MCF 10A (cell line): ENCODE measurements around the gene LRRFIP2. TPM values are rescaled to one million over a fixed set of nuclear protein-coding genes. Genes with fewer than 3 reads are reported as not detected.

Source experiments
- BruUV-seq: library from RNA; stranded (reverse); fragments of 400-500 nt; replicated peaks from 2 replicates; lab custom pipeline; 2021; lab: Mats Ljungman, UMichigan
- CTCF ChIA-PET: fragments of 300-600 bp; sonication (Branson Sonifier 250); formaldehyde crosslinking; extraction: SDS; loops from one replicate; lab custom pipeline; 2021; ENCODE audit warnings: antibody characterized with exemption, inconsistent platforms; lab: Yijun Ruan, JAX
- POLR2A ChIA-PET: fragments of 300-600, 350-650 bp; sonication (Branson Sonifier 250); formaldehyde crosslinking; extraction: SDS; loops from one replicate; lab custom pipeline; 2020; ENCODE audit warnings: antibody characterized with exemption, inconsistent platforms; lab: Yijun Ruan, JAX
- DNase-seq: peaks from one replicate; pipeline ENCODE4 v3.0.0-alpha.2; 2018; ENCODE audit not compliant: unreplicated experiment
- H3K27ac Mint-ChIP-seq: one replicate; pipeline ENCODE4 v1.8.0; 2022; ENCODE audit warnings: mild to moderate bottlenecking, low read depth, mixed read lengths; ENCODE audit not compliant: unreplicated experiment
- H3K27me3 Mint-ChIP-seq: one replicate; pipeline ENCODE4 v1.8.0; 2022; ENCODE audit warnings: mixed read lengths; ENCODE audit not compliant: insufficient read depth, unreplicated experiment
- H3K36me3 Mint-ChIP-seq: one replicate; pipeline ENCODE4 v1.8.0; 2022; ENCODE audit warnings: mild to moderate bottlenecking, moderate library complexity, mixed read lengths; ENCODE audit not compliant: insufficient read depth, unreplicated experiment
- H3K4me1 Mint-ChIP-seq: one replicate; pipeline ENCODE4 v1.8.0; 2022; ENCODE audit warnings: mixed read lengths; ENCODE audit not compliant: insufficient read depth, unreplicated experiment
- H3K4me3 Mint-ChIP-seq: one replicate; pipeline ENCODE4 v1.8.0; 2022; ENCODE audit warnings: mild to moderate bottlenecking, moderate library complexity, mixed read lengths; ENCODE audit not compliant: unreplicated experiment
- H3K9me3 Mint-ChIP-seq: one replicate; pipeline ENCODE4 v1.8.0; 2022; ENCODE audit warnings: mixed read lengths; ENCODE audit not compliant: unreplicated experiment
- CTCF ChIP-seq: fragments of 200-600 bp; IDR thresholded peaks from one replicate; pipeline ENCODE4 v1.8.0; 2022; ENCODE audit warnings: antibody characterized with exemption, mild to moderate bottlenecking; ENCODE audit not compliant: unreplicated experiment
- intact Hi-C: fragments of 100-400 bp; cut with micrococcal nuclease; formaldehyde crosslinking; loops from 2 replicates; pipeline ENCODE4 v1.14.1; 2022
- total RNA-seq: library from RNA; stranded (reverse); gene quantifications from 2 replicates; pipeline ENCODE4 v1.2.3, GENCODE V29; 2022

The LRRFIP2 gene
- total RNA-seq, 1 experiment from 2014 or later: 76.6 TPM

- ChIA-PET POLR2A (interaction anchor here (1.1 to 1.3 kb wide), 3 partner anchors 9 to 213 kb away, joined by 3 to 4 read pairs (median 3); no protein-coding TSS in a partner anchor), CTCF (interaction anchor here (0.6 to 1.8 kb wide), 4 partner anchors 9 to 73 kb away, joined by 3 to 9 read pairs (median 3); no protein-coding TSS in a partner anchor)
- TF ChIP-seq CTCF: no peak
- BruUV-seq: no TSS peak
- Mint-ChIP-seq H3K4me1 (peaks cover 5% of the 10 kb centered on the region), H3K27me3 (no peaks in the 10 kb centered on the region), H3K4me3 (no peak overlapping the region), H3K27ac (no peak overlapping the region), H3K9me3 (no peaks in the 10 kb centered on the region), H3K36me3 (no peaks in the 10 kb centered on the region)
- DNase-seq: no peak
- intact Hi-C loops: no loop called here
Observed at GRCh38 chr3:37204314-37204713, 29.9 kb upstream of the LRRFIP2 start.

GRCh38 chr3:37202035-37202434, 27.7 kb upstream of the LRRFIP2 start:
- TF ChIP-seq CTCF: no peak
- Mint-ChIP-seq H3K27ac (no peak overlapping the region), H3K4me3 (no peak overlapping the region), H3K9me3 (peaks cover 10% of the 10 kb centered on the region), H3K4me1 (peaks cover 22% of the 10 kb centered on the region), H3K27me3 (no peaks in the 10 kb centered on the region), H3K36me3 (no peaks in the 10 kb centered on the region)
- POLR2A ChIA-PET: interaction anchor here (0.6 kb wide), 1 partner anchor 803 kb away, joined by 3 read pairs; no protein-coding TSS in a partner anchor
- BruUV-seq: no TSS peak
- CTCF ChIA-PET: interaction anchor here (0.6 kb wide), 1 partner anchor 328 kb away, joined by 4 read pairs; no protein-coding TSS in a partner anchor
- intact Hi-C loops: no loop called here
- no peak for DNase-seq

- no peak overlapping the region for H3K27ac Mint-ChIP-seq
- H3K27me3 Mint-ChIP-seq: no peaks in the 10 kb centered on the region
- DNase-seq: no peak
- CTCF ChIA-PET: interaction anchor here (0.7 to 1.0 kb wide), 2 partner anchors 9 to 13 kb away, joined by 3 to 4 read pairs; no protein-coding TSS in a partner anchor
- no TSS peak for BruUV-seq
- peaks cover 25% of the 10 kb centered on the region for H3K4me1 Mint-ChIP-seq
- POLR2A ChIA-PET: interaction anchor here (1.2 kb wide), 1 partner anchor 86 kb away, joined by 3 read pairs; no protein-coding TSS in a partner anchor
- H3K36me3 Mint-ChIP-seq: no peaks in the 10 kb centered on the region
- peaks cover 12% of the 10 kb centered on the region for H3K9me3 Mint-ChIP-seq
- intact Hi-C loops: no loop called here
- H3K4me3 Mint-ChIP-seq: no peak overlapping the region
- no peak for TF ChIP-seq CTCF
Observed at GRCh38 chr3:37200141-37200540, 25.8 kb upstream of the LRRFIP2 start.

- no peaks in the 10 kb centered on the region for H3K36me3 Mint-ChIP-seq
- TF ChIP-seq CTCF: no peak
- H3K4me3 Mint-ChIP-seq: no peak overlapping the region
- no peak overlapping the region for H3K27ac Mint-ChIP-seq
- peak; percentile 54 for DNase-seq
- intact Hi-C loops: no loop called here
- peaks cover 12% of the 10 kb centered on the region for H3K9me3 Mint-ChIP-seq
- peaks cover 25% of the 10 kb centered on the region for H3K4me1 Mint-ChIP-seq
- ChIA-PET POLR2A (no interaction called here), CTCF (interaction anchor here (0.6 to 0.7 kb wide), 2 partner anchors 8 to 234 kb away, joined by 3 to 5 read pairs; no protein-coding TSS in a partner anchor)
- no peaks in the 10 kb centered on the region for H3K27me3 Mint-ChIP-seq
- BruUV-seq: no TSS peak
Observed at GRCh38 chr3:37198996-37199395, 24.6 kb upstream of the LRRFIP2 start.
